ENCODE measurements around the gene COQ2. TPM values are rescaled to one million over a fixed set of nuclear protein-coding genes. Genes with fewer than 3 reads are reported as not detected.

Gene COQ2
- total RNA-seq, 1 donor from 2014 or later = 14.1 TPM

DNA sequence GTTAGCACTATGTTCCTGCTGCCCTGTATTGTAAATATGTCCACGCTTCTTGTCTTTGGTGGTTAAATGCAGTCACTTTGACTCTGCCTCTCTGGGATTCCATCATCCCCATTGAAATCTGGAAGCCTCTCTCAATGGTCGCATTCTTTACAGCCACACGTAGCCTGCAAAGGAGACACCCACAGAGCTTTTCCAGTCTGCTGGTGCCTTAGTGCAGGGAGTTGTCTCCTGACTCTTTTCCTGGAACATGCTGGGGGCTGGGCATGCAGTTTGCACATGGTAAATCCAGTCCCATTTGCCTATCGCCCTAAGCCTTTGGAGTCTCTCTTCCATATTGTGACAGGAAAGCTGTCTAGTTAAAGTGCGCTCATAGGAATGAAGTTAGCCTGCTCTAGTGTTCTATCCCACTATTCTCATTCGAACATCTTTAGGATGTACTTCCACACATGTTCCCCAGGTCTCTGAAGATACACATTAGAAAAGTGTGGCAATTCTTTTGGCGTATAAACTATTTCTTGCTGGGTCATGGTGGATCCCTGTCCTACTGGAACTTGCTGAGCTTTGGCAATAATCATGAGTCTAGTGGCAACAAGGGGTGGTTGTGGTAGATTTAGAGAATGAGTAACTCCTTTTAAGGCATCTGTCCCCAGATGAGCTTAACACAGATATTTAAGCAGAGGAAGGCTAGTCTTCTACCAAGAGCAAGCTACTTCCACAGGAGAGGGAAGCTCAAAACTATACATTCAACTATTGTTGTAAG, 33.7 kb downstream of the COQ2 start:
- no peak overlapping the region for H3K27ac Mint-ChIP-seq (ENCODE audit: unreplicated experiment)
- TF ChIP-seq, protein P1, sequence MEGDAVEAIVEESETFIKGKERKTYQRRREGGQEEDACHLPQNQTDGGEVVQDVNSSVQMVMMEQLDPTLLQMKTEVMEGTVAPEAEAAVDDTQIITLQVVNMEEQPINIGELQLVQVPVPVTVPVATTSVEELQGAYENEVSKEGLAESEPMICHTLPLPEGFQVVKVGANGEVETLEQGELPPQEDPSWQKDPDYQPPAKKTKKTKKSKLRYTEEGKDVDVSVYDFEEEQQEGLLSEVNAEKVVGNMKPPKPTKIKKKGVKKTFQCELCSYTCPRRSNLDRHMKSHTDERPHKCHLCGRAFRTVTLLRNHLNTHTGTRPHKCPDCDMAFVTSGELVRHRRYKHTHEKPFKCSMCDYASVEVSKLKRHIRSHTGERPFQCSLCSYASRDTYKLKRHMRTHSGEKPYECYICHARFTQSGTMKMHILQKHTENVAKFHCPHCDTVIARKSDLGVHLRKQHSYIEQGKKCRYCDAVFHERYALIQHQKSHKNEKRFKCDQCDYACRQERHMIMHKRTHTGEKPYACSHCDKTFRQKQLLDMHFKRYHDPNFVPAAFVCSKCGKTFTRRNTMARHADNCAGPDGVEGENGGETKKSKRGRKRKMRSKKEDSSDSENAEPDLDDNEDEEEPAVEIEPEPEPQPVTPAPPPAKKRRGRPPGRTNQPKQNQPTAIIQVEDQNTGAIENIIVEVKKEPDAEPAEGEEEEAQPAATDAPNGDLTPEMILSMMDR (IDR thresholded peaks at IDR 0.05; ENCODE audit: unreplicated experiment) = no peak
- H3K36me3 Mint-ChIP-seq (ENCODE audit: low read depth, unreplicated experiment) = no peaks in the 10 kb centered on the region
- H3K9me3 Mint-ChIP-seq (ENCODE audit: unreplicated experiment) = no peaks in the 10 kb centered on the region
- H3K27me3 Mint-ChIP-seq (ENCODE audit: unreplicated experiment) = peaks cover 5% of the 10 kb centered on the region
- no peak for DNase-seq (ENCODE audit: low spot score)
- no peak overlapping the region for H3K4me3 Mint-ChIP-seq (ENCODE audit: unreplicated experiment)
- peaks cover 3% of the 10 kb centered on the region for H3K4me1 Mint-ChIP-seq (ENCODE audit: unreplicated experiment)

DNA sequence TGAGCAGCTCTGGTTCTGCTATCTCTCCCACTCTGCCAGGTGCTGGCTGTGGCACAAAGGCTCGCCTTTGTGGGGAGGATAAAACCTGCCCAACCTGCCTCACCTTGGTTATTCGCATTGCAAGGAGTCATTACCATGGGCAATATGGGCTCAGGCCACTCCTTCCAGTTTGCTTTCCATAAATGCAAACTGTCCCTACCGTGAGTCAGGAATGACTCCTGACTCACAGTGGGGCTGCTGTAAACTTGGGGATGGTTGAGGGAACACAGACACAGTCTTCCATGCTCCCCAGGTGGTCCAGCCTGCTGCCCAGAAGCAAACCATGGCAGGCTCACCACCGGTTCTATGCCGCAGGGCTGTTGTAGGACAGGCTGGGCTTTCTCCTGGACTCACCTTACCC, 36.1 kb downstream of the COQ2 start:
- TF ChIP-seq, protein P1 (IDR thresholded peaks at IDR 0.05; ENCODE audit: unreplicated experiment) = no peak
- Mint-ChIP-seq H3K27ac (ENCODE audit: unreplicated experiment) (no peak overlapping the region), H3K4me3 (ENCODE audit: unreplicated experiment) (no peak overlapping the region), H3K36me3 (ENCODE audit: low read depth, unreplicated experiment) (no peaks in the 10 kb centered on the region), H3K9me3 (ENCODE audit: unreplicated experiment) (no peaks in the 10 kb centered on the region), H3K4me1 (ENCODE audit: unreplicated experiment) (peaks cover 3% of the 10 kb centered on the region), H3K27me3 (ENCODE audit: unreplicated experiment) (peaks cover 5% of the 10 kb centered on the region)
- no peak for DNase-seq (ENCODE audit: low spot score)

DNA sequence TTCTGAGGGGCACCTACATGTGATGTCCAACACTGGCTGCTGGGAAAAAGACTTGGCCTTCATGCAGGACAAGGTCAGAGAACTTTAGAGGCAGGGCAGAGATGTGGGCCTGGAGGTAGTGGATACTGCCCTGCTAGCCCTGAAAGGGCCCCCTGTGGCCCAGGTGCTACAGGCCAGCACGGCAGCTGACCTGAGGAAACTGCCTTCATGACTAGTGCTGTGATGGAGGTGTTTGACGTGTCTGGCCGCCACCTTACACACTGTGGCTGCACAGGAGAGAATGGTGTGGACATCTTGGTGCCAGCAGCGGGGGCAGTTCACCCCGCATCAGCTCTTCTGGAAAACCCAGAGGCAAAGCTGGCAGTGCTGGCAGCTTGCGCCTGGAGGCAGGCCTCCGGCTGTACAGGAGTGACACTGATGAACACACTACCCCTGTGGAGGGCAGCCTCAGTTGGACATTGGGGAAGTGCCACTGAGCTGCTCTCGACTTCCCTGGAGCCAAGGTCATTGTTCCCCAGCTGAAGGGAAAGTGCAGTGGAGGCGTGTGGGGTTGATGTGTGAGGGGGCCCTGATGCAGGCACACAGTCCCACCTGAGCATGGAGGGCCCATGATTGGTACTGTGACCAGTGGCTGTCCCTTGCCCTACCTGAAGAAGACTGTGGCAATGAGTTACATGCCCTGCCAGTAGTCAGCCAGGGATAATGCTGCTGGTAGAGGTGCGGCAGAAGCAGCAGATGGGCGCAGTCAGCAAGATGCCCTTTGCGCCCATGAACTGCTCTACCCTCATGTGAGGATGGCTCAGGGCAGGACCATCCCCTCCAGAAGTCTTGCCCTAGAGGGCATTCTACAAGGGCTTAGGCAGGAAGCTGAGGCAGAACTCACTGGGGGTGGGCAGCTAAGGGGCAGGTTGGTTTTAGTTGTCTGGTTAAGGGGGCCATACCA, 36.9 kb downstream of the COQ2 start:
- no peaks in the 10 kb centered on the region for H3K36me3 Mint-ChIP-seq (ENCODE audit: low read depth, unreplicated experiment)
- no peak overlapping the region for H3K27ac Mint-ChIP-seq (ENCODE audit: unreplicated experiment)
- no peak overlapping the region for H3K4me3 Mint-ChIP-seq (ENCODE audit: unreplicated experiment)
- no peaks in the 10 kb centered on the region for H3K9me3 Mint-ChIP-seq (ENCODE audit: unreplicated experiment)
- H3K27me3 Mint-ChIP-seq (ENCODE audit: unreplicated experiment) = peaks cover 5% of the 10 kb centered on the region
- DNase-seq (ENCODE audit: low spot score) = no peak
- TF ChIP-seq, protein P1 (IDR thresholded peaks at IDR 0.05; ENCODE audit: unreplicated experiment) = no peak
- peaks cover 3% of the 10 kb centered on the region for H3K4me1 Mint-ChIP-seq (ENCODE audit: unreplicated experiment)

DNA sequence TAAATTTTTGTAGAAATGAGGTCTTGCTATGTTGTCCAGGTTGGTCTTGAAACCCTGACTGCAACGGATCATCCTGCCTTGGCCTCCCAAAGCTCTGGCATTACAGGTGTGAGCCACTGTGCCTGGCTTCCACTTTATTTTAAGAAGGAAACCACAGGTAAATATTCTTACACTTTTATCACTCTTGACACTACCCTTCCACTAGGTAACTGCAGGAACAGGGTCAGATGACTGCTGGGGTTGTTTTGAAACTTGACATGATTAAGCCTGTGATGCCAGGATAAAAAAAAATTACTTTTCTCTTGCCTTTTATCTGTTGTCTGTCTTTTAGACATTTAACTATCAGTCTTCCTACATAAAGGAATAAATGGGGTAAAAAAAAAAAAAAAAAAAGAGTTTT, 43.5 kb downstream of the COQ2 start:
- no peaks in the 10 kb centered on the region for H3K27me3 Mint-ChIP-seq (ENCODE audit: unreplicated experiment)
- TF ChIP-seq, protein P1 (IDR thresholded peaks at IDR 0.05; ENCODE audit: unreplicated experiment) = no peak
- no peak overlapping the region for H3K27ac Mint-ChIP-seq (ENCODE audit: unreplicated experiment)
- no peaks in the 10 kb centered on the region for H3K36me3 Mint-ChIP-seq (ENCODE audit: low read depth, unreplicated experiment)
- no peaks in the 10 kb centered on the region for H3K9me3 Mint-ChIP-seq (ENCODE audit: unreplicated experiment)
- DNase-seq (ENCODE audit: low spot score) = no peak
- no peaks in the 10 kb centered on the region for H3K4me1 Mint-ChIP-seq (ENCODE audit: unreplicated experiment)
- H3K4me3 Mint-ChIP-seq (ENCODE audit: unreplicated experiment) = no peak overlapping the region

Measured in endothelial cell (in vitro differentiated cells).